ENCODE measurements around the gene MED17.

The MED17 gene

GRCh38 chr11:93861808-93862207, 77.7 kb downstream of the MED17 start:
- no peaks in the 10 kb centered on the region for H3K27me3 ChIP-seq (ENCODE audit: insufficient read depth, low read length)
- no peaks in the 10 kb centered on the region for H3K36me3 ChIP-seq (ENCODE audit: insufficient read depth, low read depth, low read length)
- H3K9me3 ChIP-seq (ENCODE audit: insufficient read depth, low read depth, low read length): no peaks in the 10 kb centered on the region
- no peak overlapping the region for H3K4me3 ChIP-seq (ENCODE audit: low read length)
- no peak overlapping the region for H3K9ac ChIP-seq (ENCODE audit: low read depth, low read length)
- H3K4me1 ChIP-seq (ENCODE audit: insufficient read depth, low read length): peaks cover 11% of the 10 kb centered on the region; the same call in 1 of the 2 replicates
- no peak overlapping the region for H3K27ac ChIP-seq (ENCODE audit: low read length)

Measured in iPS-20b (cell line).